ENCODE data around the gene UBC. TPM values are rescaled to one million over a fixed set of nuclear protein-coding genes. Genes with fewer than 3 reads are reported as not detected.

The UBC gene
- total and polyA plus RNA-seq, 2 of the 4 experiments (the other 2 are of a cell fraction), result 2,042 to 4,320 TPM

DNA sequence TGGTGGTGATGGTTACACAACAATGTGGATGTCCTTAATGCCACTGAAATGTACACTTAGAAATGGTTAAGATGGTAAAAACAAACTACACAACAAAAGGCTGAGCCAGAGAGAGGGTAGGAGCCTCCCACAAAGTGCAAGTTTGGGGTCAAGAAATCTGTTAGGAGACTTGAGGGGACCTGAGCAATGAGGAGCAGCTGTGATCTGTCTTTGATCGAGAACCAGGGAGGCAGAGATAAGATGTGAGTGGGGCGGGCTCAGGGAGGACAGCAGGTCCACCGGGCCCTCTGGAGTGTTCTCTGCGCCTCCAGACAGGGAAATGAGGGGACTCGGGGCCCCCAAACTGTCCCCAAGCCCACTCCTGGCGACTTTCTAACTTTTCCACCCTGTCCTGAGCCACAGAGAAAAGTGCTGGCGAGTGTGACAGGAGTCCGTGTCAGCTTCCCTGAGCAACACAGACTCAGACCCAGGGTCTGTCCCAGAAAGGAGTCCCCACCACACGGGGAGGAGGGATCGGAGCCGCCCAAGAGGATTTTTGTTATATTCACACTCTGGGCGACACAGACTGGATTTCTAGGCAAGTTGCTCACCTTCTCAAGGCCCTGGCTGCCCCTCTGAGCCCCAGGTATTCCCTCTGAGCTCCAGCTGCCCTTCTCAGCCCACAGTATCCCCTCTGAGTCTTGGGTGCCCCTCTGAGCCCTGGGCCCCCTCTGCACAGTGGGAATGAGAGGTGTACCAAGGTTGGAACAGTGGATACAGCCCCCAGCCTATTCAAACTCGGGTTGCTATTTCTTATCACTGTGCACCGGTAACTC, 39.3 kb downstream of the UBC start:
- no peak overlapping the region for H2AK9ac ChIP-seq (replicated peaks; ENCODE audit: low read depth, low read length, poor library complexity)
- no peak overlapping the region; the same call in 1 of the 2 replicates for H4K5ac ChIP-seq (ENCODE audit: low read depth, low read length)
- in situ Hi-C loops (cut with MboI; ENCODE audit: low sequenced_read_pairs) (no loop called here), dilution Hi-C loops (cut with HindIII; ENCODE audit: low sequenced_read_pairs, unreplicated experiment) (no loop called here), intact Hi-C loops (cut with micrococcal nuclease) (no loop called here)
- no peak overlapping the region for H4K8ac ChIP-seq (ENCODE audit: low read depth in 2 of 2, low read length in 2 of 2)
- no peaks in the 10 kb centered on the region for H4K20me1 ChIP-seq (ENCODE audit: insufficient read depth, low read length)
- H2BK5ac ChIP-seq (ENCODE audit: low read depth, low read length, poor library complexity, severe bottlenecking), result no peak overlapping the region
- DNase-seq (no peak), ATAC-seq (ENCODE audit: low read depth) (peak; percentile 48)
- no peak overlapping the region for H3K56ac ChIP-seq (ENCODE audit: extremely low read depth, insufficient read depth, low read length)
- no peaks in the 10 kb centered on the region for H3K36me3 ChIP-seq (ENCODE audit: control insufficient read depth, insufficient read depth, low read length)
- H2AFZ ChIP-seq (replicated peaks; ENCODE audit: low read length, poor library complexity), result peak overlapping the region; percentile 78
- H3K27me3 ChIP-seq (ENCODE audit: control insufficient read depth, insufficient read depth, low read length), result peaks cover 3% of the 10 kb centered on the region; the same call in 1 of the 2 replicates
- peaks cover 3% of the 10 kb centered on the region; the same call in 1 of the 2 replicates for H3K4me1 ChIP-seq (ENCODE audit: control insufficient read depth, insufficient read depth, low read length)
- 30% methylated on average over 2 of the region's 14 CpGs; no CpG with 5 or more reads in 1 of the 2 experiments for WGBS, 2 experiments (ENCODE audit: extremely low coverage in 2 of 2, insufficient read length in 1 of 2)
- no peak overlapping the region for H3K4me3 ChIP-seq (ENCODE audit: insufficient read depth, low read depth, low read length)
- no peak overlapping the region for H3K23ac ChIP-seq (ENCODE audit: low read depth, low read length)
- TF ChIP-seq CHD1 (IDR thresholded peaks at IDR 0.05; ENCODE audit: low read depth, low read length) (no peak), RAD21 (IDR thresholded peaks at IDR 0.05; ENCODE audit: low read length) (no peak), RFX5 (IDR thresholded peaks at IDR 0.05; ENCODE audit: low read depth, low read length) (no peak), MAZ (IDR thresholded peaks at IDR 0.05; ENCODE audit: borderline replicate concordance, low read depth, low read length) (no peak), BHLHE40 (IDR thresholded peaks at IDR 0.05; ENCODE audit: low read depth, low read length) (no peak), RCOR1 (IDR thresholded peaks at IDR 0.05; ENCODE audit: insufficient replicate concordance, low read length) (no peak), MAFK (IDR thresholded peaks at IDR 0.05; ENCODE audit: low read depth, low read length) (no peak), FOS (IDR thresholded peaks at IDR 0.05; ENCODE audit: low read depth, low read length) (no peak), NFE2L2 (IDR thresholded peaks at IDR 0.05; ENCODE audit: low read depth, low read length) (no peak), CEBPB (IDR thresholded peaks at IDR 0.05; ENCODE audit: low read depth, low read length) (no peak), SMC3 (IDR thresholded peaks at IDR 0.05; ENCODE audit: low read depth, low read length) (no peak)
- TF ChIP-seq, protein P1, sequence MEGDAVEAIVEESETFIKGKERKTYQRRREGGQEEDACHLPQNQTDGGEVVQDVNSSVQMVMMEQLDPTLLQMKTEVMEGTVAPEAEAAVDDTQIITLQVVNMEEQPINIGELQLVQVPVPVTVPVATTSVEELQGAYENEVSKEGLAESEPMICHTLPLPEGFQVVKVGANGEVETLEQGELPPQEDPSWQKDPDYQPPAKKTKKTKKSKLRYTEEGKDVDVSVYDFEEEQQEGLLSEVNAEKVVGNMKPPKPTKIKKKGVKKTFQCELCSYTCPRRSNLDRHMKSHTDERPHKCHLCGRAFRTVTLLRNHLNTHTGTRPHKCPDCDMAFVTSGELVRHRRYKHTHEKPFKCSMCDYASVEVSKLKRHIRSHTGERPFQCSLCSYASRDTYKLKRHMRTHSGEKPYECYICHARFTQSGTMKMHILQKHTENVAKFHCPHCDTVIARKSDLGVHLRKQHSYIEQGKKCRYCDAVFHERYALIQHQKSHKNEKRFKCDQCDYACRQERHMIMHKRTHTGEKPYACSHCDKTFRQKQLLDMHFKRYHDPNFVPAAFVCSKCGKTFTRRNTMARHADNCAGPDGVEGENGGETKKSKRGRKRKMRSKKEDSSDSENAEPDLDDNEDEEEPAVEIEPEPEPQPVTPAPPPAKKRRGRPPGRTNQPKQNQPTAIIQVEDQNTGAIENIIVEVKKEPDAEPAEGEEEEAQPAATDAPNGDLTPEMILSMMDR (conservative IDR thresholded peaks at IDR 0.05; ENCODE audit: low read depth, low read length), result no peak
- no peaks in the 10 kb centered on the region for H3K79me1 ChIP-seq (ENCODE audit: low read depth in 1 of 2, low read length in 2 of 2)
- H3K18ac ChIP-seq (ENCODE audit: low read depth, low read length), result no peak overlapping the region
- H2BK120ac ChIP-seq (ENCODE audit: low read depth, low read length), result no peak overlapping the region
- no peak overlapping the region for H4K91ac ChIP-seq (ENCODE audit: insufficient read depth, low read depth, low read length)
- no peak overlapping the region for H3K4me2 ChIP-seq (ENCODE audit: low read depth, low read length)
- no peaks in the 10 kb centered on the region for H3K9me3 ChIP-seq (ENCODE audit: control insufficient read depth, insufficient read depth, low read length)
- no peak overlapping the region for H3K27ac ChIP-seq (ENCODE audit: insufficient read depth, low read length)
- H3K4ac ChIP-seq (ENCODE audit: low read depth, low read length), result no peak overlapping the region
- ChIA-PET POLR2A (ENCODE audit: unreplicated experiment) (no interaction called here), CTCF (no interaction called here)
- no peak overlapping the region for H3K9ac ChIP-seq (ENCODE audit: low read depth, low read length)
- no peak overlapping the region for H2BK15ac ChIP-seq (ENCODE audit: low read depth, low read length)
- no TSS peak for BruUV-seq (replicated peaks)
- peaks cover 3% of the 10 kb centered on the region; the same call in 1 of the 2 replicates for H3K9me1 ChIP-seq (ENCODE audit: insufficient read depth, low read length)
- no peak overlapping the region for H3K14ac ChIP-seq (replicated peaks; ENCODE audit: low read depth, low read length)
- no peak overlapping the region for H2BK20ac ChIP-seq (ENCODE audit: low read depth, low read length)
- H2AK5ac ChIP-seq (ENCODE audit: low read depth, low read length), result no peak overlapping the region
